BLaER1 (cell line): ENCODE data around the gene CPNE1.

ENCODE experiments used
- H3K27ac ChIP-seq: shearing (Covaris generic); formaldehyde crosslinking; 2 replicates; pipeline ENCODE4 v1.8.1; 2022
- H3K27me3 ChIP-seq: shearing (Covaris generic); formaldehyde crosslinking; 2 replicates; pipeline ENCODE4 v1.8.1; 2022
- H3K36me3 ChIP-seq: shearing (Covaris generic); formaldehyde crosslinking; 2 replicates; pipeline ENCODE4 v1.8.1; 2022
- H3K4me1 ChIP-seq: shearing (Covaris generic); formaldehyde crosslinking; 2 replicates; pipeline ENCODE4 v1.8.1; 2022
- H3K4me2 ChIP-seq: shearing (Covaris generic); formaldehyde crosslinking; 2 replicates; pipeline ENCODE4 v1.8.1; 2022
- H3K4me3 ChIP-seq: shearing (Covaris generic); formaldehyde crosslinking; 2 replicates; pipeline ENCODE4 v1.8.1; 2022
- H3K9ac ChIP-seq: shearing (Covaris generic); formaldehyde crosslinking; 2 replicates; pipeline ENCODE4 v1.8.1; 2022
- H3K9me3 ChIP-seq: shearing (Covaris generic); formaldehyde crosslinking; 2 replicates; pipeline ENCODE4 v1.8.1; 2022
- H4K20me1 ChIP-seq: shearing (Covaris generic); formaldehyde crosslinking; 2 replicates; pipeline ENCODE4 v1.8.1; 2022
- Cebpa-rat ChIP-seq: shearing (Covaris generic); IDR thresholded peaks from 2 replicates; pipeline ENCODE4 v1.8.1; 2022

The CPNE1 gene

GRCh38 chr20:35654415-35654814 is 10.3 kb downstream of the CPNE1 start:
- Histone ChIP-seq H3K9ac (no peak overlapping the region), H3K9me3 (no peaks in the 10 kb centered on the region), H3K4me1 (peaks cover 10% of the 10 kb centered on the region), H3K27ac (no peak overlapping the region), H3K4me2 (no peak overlapping the region), H3K4me3 (no peak overlapping the region), H3K27me3 (no peaks in the 10 kb centered on the region), H3K36me3 (peaks cover 80% of the 10 kb centered on the region), H4K20me1 (peaks cover 100% of the 10 kb centered on the region)
- TF ChIP-seq Cebpa-rat: no peak

DNA sequence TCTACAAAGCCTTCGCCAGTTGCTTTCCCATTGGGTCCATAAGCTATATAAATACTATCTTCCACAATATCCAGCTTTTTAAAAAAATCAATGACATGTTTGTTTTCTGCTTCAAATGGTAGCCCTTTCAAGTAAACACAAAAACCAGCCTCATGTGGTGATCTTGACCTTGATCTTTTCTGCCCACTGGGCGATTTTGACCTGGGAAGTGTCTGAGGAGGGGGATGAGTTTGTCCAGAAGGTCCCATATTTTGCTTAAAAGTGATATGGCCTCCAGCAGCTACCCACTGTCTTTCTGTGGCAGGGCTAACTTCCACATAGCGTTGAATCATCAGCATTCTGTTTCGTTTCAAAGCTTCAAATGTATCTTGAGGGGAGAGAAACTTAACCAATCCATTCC is 10.8 kb downstream of the CPNE1 start:
- Histone ChIP-seq H3K9ac (no peak overlapping the region), H3K27me3 (no peaks in the 10 kb centered on the region), H3K4me3 (no peak overlapping the region), H3K4me1 (peaks cover 10% of the 10 kb centered on the region), H3K27ac (no peak overlapping the region), H3K9me3 (no peaks in the 10 kb centered on the region), H4K20me1 (peaks cover 100% of the 10 kb centered on the region), H3K4me2 (no peak overlapping the region), H3K36me3 (peaks cover 80% of the 10 kb centered on the region)
- TF ChIP-seq Cebpa-rat: no peak

DNA sequence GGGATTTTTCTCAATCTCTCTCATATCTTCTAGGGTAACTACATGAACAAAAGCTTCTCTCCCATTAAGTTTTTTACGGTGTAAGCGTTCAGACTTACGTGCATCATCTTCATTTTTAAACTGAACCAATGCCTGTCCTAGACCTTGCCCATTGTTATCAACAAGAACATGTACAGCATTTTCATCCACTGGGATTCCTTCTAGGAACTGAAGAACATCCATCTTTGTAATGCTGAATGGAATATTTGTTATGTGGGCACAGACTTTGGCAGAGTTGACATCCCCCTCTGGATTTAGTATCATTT is 11.3 kb downstream of the CPNE1 start:
- TF ChIP-seq Cebpa-rat: no peak
- Histone ChIP-seq H3K4me2 (no peak overlapping the region), H3K4me3 (no peak overlapping the region), H3K27me3 (no peaks in the 10 kb centered on the region), H3K27ac (no peak overlapping the region), H3K4me1 (peaks cover 10% of the 10 kb centered on the region), H3K36me3 (peaks cover 78% of the 10 kb centered on the region), H4K20me1 (peaks cover 100% of the 10 kb centered on the region), H3K9ac (no peak overlapping the region), H3K9me3 (no peaks in the 10 kb centered on the region)

GRCh38 chr20:35652641-35653429 is 11.9 kb downstream of the CPNE1 start:
- Histone ChIP-seq H3K4me1 (peaks cover 9% of the 10 kb centered on the region), H4K20me1 (peaks cover 100% of the 10 kb centered on the region), H3K36me3 (peaks cover 72% of the 10 kb centered on the region)

DNA sequence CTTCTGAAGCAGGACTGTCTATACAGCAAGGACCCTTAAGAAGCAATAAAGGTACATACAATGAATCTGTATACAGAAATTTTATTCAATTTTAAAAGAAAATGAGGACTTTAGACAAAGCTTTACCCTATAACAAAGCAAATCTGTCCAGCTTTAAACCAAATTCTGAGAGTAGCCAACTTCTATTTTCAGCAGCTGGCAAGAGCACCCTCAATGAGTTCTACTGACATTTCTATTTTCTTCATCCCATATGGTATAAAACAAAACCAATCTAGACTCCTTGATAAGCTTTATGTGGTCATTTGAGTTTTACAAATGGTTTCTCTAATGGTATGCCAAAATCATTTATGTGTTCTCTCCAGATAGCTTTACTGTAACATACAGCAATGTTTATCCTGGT is 12.7 kb downstream of the CPNE1 start:
- peaks cover 100% of the 10 kb centered on the region for H4K20me1 ChIP-seq
- H3K27me3 ChIP-seq: no peaks in the 10 kb centered on the region
- H3K4me1 ChIP-seq: no peaks in the 10 kb centered on the region
- H3K4me3 ChIP-seq: no peak overlapping the region
- no peak overlapping the region for H3K27ac ChIP-seq
- no peaks in the 10 kb centered on the region for H3K9me3 ChIP-seq
- no peak overlapping the region for H3K4me2 ChIP-seq
- peaks cover 63% of the 10 kb centered on the region for H3K36me3 ChIP-seq
- no peak for TF ChIP-seq Cebpa-rat
- H3K9ac ChIP-seq: no peak overlapping the region

More at GRCh38 chr20:35652641-35653429, 11.9 kb downstream of the CPNE1 start:
- Histone ChIP-seq H3K9me3 (no peaks in the 10 kb centered on the region), H3K4me2 (no peak overlapping the region), H3K4me3 (no peak overlapping the region), H3K27me3 (no peaks in the 10 kb centered on the region), H3K9ac (no peak overlapping the region), H3K27ac (no peak overlapping the region)
- TF ChIP-seq Cebpa-rat: no peak

DNA sequence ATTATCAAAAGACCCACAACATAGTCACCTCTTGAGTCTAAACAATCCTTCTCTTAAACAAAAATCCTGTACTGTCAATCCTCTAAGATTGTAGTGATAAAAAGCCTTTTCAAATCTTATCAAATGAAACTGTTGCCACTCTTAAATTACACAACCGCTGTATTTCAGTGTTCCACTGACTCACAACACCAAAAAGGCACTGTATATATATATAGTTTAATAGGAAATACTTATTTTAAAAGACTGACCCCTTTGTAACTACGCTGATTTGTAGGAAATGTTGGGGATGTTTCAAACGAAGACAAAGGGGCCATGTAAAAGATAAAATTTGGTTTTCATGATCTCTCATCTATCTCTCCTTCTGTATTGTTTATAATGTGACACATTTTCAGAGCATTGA is 14.1 kb downstream of the CPNE1 start:
- Histone ChIP-seq H3K4me3 (no peak overlapping the region), H3K27me3 (no peaks in the 10 kb centered on the region), H3K9me3 (no peaks in the 10 kb centered on the region), H3K27ac (no peak overlapping the region), H3K9ac (no peak overlapping the region), H4K20me1 (peaks cover 100% of the 10 kb centered on the region), H3K36me3 (peaks cover 54% of the 10 kb centered on the region), H3K4me2 (no peak overlapping the region), H3K4me1 (no peaks in the 10 kb centered on the region)
- no peak for TF ChIP-seq Cebpa-rat

- Histone ChIP-seq H3K4me1 (no peaks in the 10 kb centered on the region), H3K27me3 (no peaks in the 10 kb centered on the region), H3K4me3 (no peak overlapping the region), H3K9me3 (no peaks in the 10 kb centered on the region), H3K27ac (no peak overlapping the region), H3K36me3 (peaks cover 51% of the 10 kb centered on the region), H3K4me2 (no peak overlapping the region), H3K9ac (no peak overlapping the region), H4K20me1 (peaks cover 100% of the 10 kb centered on the region)
- no peak for TF ChIP-seq Cebpa-rat
These were observed 15.9 kb downstream of the CPNE1 start for GRCh38 chr20:35648836-35649235.

DNA sequence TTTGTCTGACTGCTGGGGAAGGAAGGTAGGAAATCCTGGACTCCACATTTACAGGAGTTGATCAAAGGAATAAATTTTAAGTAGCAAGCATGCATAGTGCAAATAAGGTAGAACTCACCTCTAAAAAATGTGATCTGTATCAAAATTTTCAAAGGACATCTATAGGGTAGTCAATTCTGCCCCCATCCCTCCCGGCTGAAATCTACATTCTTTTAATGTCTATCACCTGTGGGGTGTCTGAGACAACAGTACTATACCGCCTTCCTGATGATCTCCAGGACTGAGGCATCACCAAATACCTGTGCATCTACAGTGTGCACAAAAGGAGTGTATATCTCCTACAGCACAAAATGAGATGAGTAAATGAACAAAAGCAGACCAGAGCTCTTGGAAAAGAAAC is 19.9 kb downstream of the CPNE1 start:
- Histone ChIP-seq H3K9ac (no peak overlapping the region), H3K36me3 (peaks cover 26% of the 10 kb centered on the region), H3K9me3 (no peaks in the 10 kb centered on the region), H3K27me3 (no peaks in the 10 kb centered on the region), H3K4me3 (no peak overlapping the region), H4K20me1 (peaks cover 100% of the 10 kb centered on the region), H3K4me2 (no peak overlapping the region), H3K4me1 (no peaks in the 10 kb centered on the region), H3K27ac (no peak overlapping the region)
- TF ChIP-seq Cebpa-rat: no peak

- Histone ChIP-seq H3K4me2 (no peak overlapping the region), H3K4me1 (no peaks in the 10 kb centered on the region), H3K9ac (no peak overlapping the region), H3K9me3 (no peaks in the 10 kb centered on the region), H3K4me3 (no peak overlapping the region), H3K36me3 (peaks cover 26% of the 10 kb centered on the region), H4K20me1 (peaks cover 100% of the 10 kb centered on the region), H3K27ac (no peak overlapping the region), H3K27me3 (no peaks in the 10 kb centered on the region)
- no peak for TF ChIP-seq Cebpa-rat
These were observed 21.7 kb downstream of the CPNE1 start for GRCh38 chr20:35643045-35643444.

DNA sequence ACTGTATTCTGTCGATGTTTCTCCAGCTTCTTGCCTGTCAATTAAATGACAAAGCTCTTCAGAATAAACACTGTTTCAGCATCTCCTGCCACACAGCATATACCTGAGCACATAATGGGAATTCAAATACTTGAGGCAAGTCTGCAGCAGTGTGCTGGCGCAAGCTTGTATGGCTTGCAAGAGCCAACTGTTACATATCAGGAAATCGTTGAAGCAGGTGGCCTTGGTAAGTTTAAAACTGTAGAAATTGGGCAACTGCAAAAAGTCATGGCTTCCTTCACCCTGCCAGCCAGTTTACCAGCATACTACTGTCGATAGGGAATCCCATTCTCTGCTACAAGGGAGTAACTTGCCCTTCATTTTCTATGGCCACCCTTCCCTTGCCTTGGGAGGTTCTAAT is 23.0 kb downstream of the CPNE1 start:
- Histone ChIP-seq H3K27ac (no peak overlapping the region), H3K9ac (no peak overlapping the region), H3K9me3 (no peaks in the 10 kb centered on the region), H4K20me1 (peaks cover 100% of the 10 kb centered on the region), H3K36me3 (peaks cover 26% of the 10 kb centered on the region; the same call in 1 of the 2 replicates), H3K4me1 (no peaks in the 10 kb centered on the region), H3K4me2 (no peak overlapping the region), H3K4me3 (no peak overlapping the region), H3K27me3 (no peaks in the 10 kb centered on the region)
- TF ChIP-seq Cebpa-rat: no peak

- no peak for TF ChIP-seq Cebpa-rat
- Histone ChIP-seq H3K9ac (no peak overlapping the region), H3K9me3 (no peaks in the 10 kb centered on the region), H3K27me3 (no peaks in the 10 kb centered on the region), H3K4me2 (no peak overlapping the region), H3K4me1 (no peaks in the 10 kb centered on the region), H4K20me1 (peaks cover 100% of the 10 kb centered on the region), H3K36me3 (peaks cover 26% of the 10 kb centered on the region; the same call in 1 of the 2 replicates), H3K27ac (no peak overlapping the region), H3K4me3 (no peak overlapping the region)
These were observed 24.0 kb downstream of the CPNE1 start for GRCh38 chr20:35640724-35641123.
